Mesendoderm (in vitro differentiated cells): Measurements from ENCODE around the gene GP5.
A peak's percentile ranks its signal among the peaks of the same experiment; 100 is the strongest.

Source experiments
- DNase-seq: peaks from one replicate; pipeline ENCODE4 v3.0.0; 2013
- H2AK5ac ChIP-seq: 2 replicates; pipeline ENCODE4 v1.6.1; 2013; ENCODE audit warnings: low read length, inconsistent platforms
- H2BK120ac ChIP-seq: 2 replicates; pipeline ENCODE4 v1.6.1; 2013; ENCODE audit warnings: low read depth, mild to moderate bottlenecking, low read length, moderate library complexity, mixed read lengths
- H2BK15ac ChIP-seq: replicated peaks from 2 replicates; pipeline ENCODE4 v1.6.1; 2013; ENCODE audit warnings: low read depth, mild to moderate bottlenecking, moderate library complexity
- H2BK5ac ChIP-seq: 2 replicates; pipeline ENCODE4 v1.6.1; 2013; ENCODE audit warnings: low read length, inconsistent platforms
- H3K18ac ChIP-seq: 2 replicates; pipeline ENCODE4 v1.6.1; 2013; ENCODE audit warnings: mild to moderate bottlenecking, low read length, mixed read lengths
- H3K23ac ChIP-seq: one replicate; pipeline ENCODE4 v1.6.1; 2013; ENCODE audit warnings: low read length
- H3K27ac ChIP-seq: 2 replicates; pipeline ENCODE4 v1.5.1; 2013; ENCODE audit warnings: low read depth, mild to moderate bottlenecking, inconsistent platforms, low read length, moderate library complexity
- H3K27me3 ChIP-seq: 2 replicates; pipeline ENCODE4 v1.6.1; 2013; ENCODE audit warnings: low read length, control low read depth, mild to moderate bottlenecking, inconsistent platforms; ENCODE audit not compliant: insufficient read depth, poor library complexity
- H3K36me3 ChIP-seq: 2 replicates; pipeline ENCODE4 v1.6.1; 2013; ENCODE audit warnings: low read length, inconsistent platforms; ENCODE audit not compliant: control insufficient read depth, insufficient read depth
- H3K4ac ChIP-seq: one replicate; pipeline ENCODE4 v1.6.1; 2013; ENCODE audit warnings: low read depth, mild to moderate bottlenecking, low read length, moderate library complexity
- H3K4me1 ChIP-seq: 2 replicates; pipeline ENCODE4 v1.6.1; 2013; ENCODE audit warnings: low read depth, low read length, inconsistent platforms; ENCODE audit not compliant: control insufficient read depth
- H3K4me2 ChIP-seq: 2 replicates; pipeline ENCODE4 v1.6.1; 2013; ENCODE audit warnings: low read length
- H3K4me3 ChIP-seq: 2 replicates; pipeline ENCODE4 v1.5.1; 2013; ENCODE audit warnings: mild to moderate bottlenecking, low read length
- H3K56ac ChIP-seq: one replicate; pipeline ENCODE4 v1.6.1; 2013; ENCODE audit warnings: low read length
- H3K79me1 ChIP-seq: 2 replicates; pipeline ENCODE4 v1.6.1; 2013; ENCODE audit warnings: low read length, inconsistent platforms
- H3K79me2 ChIP-seq: 2 replicates; pipeline ENCODE4 v1.6.1; 2013; ENCODE audit warnings: mild to moderate bottlenecking, low read length; ENCODE audit not compliant: control insufficient read depth, insufficient read depth
- H3K9ac ChIP-seq: 2 replicates; pipeline ENCODE4 v1.6.1; 2013; ENCODE audit warnings: low read length, inconsistent platforms
- H4K5ac ChIP-seq: one replicate; pipeline ENCODE4 v1.6.1; 2013; ENCODE audit warnings: low read length
- H4K8ac ChIP-seq: one replicate; pipeline ENCODE4 v1.6.1; 2013; ENCODE audit warnings: low read depth, mild to moderate bottlenecking, control low read depth, low read length, moderate library complexity
- WGBS: extraction: QIAGEN DNeasy Blood & Tissue Kit; methylation state at CpG from one replicate; pipeline ENCODE4 v1.1.7; 2013; ENCODE audit warnings: low lambda C conversion rate, missing lambda C conversion rate; ENCODE audit not compliant: insufficient coverage; ENCODE audit errors: extremely low coverage; 5-methylcytosine and 5-hydroxymethylcytosine counted together

GP5 gene

DNA sequence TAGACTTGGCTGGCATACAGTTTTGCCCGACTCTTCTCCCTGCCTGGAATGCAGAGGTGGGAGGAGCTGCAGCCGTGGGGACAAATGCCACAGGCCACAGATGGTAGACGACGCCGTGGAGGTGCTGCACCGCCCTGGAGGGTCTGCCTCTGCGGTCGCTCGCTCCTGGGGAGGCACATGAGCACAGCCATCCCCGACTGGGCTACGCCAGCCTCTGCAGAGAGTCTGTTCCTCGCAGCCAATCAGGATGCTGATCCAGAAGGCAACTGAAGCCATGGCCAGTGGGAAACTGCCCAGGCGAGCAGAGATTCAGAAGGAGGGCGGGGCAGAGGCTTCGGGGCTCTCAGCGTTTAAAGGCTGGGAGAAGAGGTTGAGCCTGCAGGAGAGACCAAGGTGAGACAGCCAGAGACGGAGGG lies 17.6 kb downstream of the GP5 start:
- no peaks in the 10 kb centered on the region for H3K27me3 ChIP-seq
- H4K8ac ChIP-seq = no peak overlapping the region
- no peak overlapping the region for H2BK120ac ChIP-seq
- H3K27ac ChIP-seq = no peak overlapping the region
- no peak overlapping the region for H3K56ac ChIP-seq
- H3K4me2 ChIP-seq = no peak overlapping the region
- no peaks in the 10 kb centered on the region for H3K79me2 ChIP-seq
- H2AK5ac ChIP-seq = no peak overlapping the region
- H3K18ac ChIP-seq = no peak overlapping the region
- WGBS = no CpG with 5 or more reads among the region's 17 CpGs
- H3K4me3 ChIP-seq = no peak overlapping the region
- no peak overlapping the region for H4K5ac ChIP-seq
- H3K79me1 ChIP-seq = no peaks in the 10 kb centered on the region
- no peak overlapping the region for H3K9ac ChIP-seq
- peaks cover 5% of the 10 kb centered on the region for H3K4me1 ChIP-seq
- H3K36me3 ChIP-seq = no peaks in the 10 kb centered on the region
- H2BK15ac ChIP-seq = no peak overlapping the region
- no peak overlapping the region for H3K4ac ChIP-seq
- DNase-seq = no peak
- no peak overlapping the region for H2BK5ac ChIP-seq
- H3K23ac ChIP-seq = no peak overlapping the region

DNA sequence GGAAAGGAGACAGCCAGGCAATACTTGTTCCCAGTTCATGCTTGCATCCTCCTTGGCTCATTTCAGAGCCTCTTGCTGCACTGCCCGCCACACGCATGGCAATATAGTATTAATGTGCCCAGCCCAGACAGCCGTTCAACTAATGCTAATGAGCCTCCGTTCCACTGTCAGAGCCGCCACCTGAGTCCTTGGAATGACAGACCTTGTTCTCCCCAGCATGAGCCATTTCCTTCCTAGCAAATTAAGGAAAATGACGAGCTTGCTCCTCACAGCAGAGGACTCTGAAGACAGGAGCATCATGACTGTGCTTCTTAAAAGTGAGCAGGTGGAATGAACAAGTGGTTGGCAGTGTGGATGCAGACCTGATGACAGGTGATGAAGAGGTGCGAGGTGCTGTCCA lies 18.7 kb downstream of the GP5 start:
- Histone ChIP-seq H3K4me1 (peaks cover 9% of the 10 kb centered on the region), H3K56ac (no peak overlapping the region), H2AK5ac (no peak overlapping the region), H3K4me2 (no peak overlapping the region), H2BK5ac (no peak overlapping the region), H4K8ac (no peak overlapping the region), H3K4me3 (no peak overlapping the region), H3K36me3 (no peaks in the 10 kb centered on the region), H3K79me1 (no peaks in the 10 kb centered on the region), H3K27ac (no peak overlapping the region), H4K5ac (no peak overlapping the region), H3K4ac (no peak overlapping the region), H2BK15ac (no peak overlapping the region), H3K79me2 (no peaks in the 10 kb centered on the region), H3K9ac (no peak overlapping the region), H3K18ac (no peak overlapping the region), H2BK120ac (no peak overlapping the region), H3K27me3 (no peaks in the 10 kb centered on the region), H3K23ac (no peak overlapping the region)
- WGBS = no CpG with 5 or more reads among the region's 7 CpGs
- DNase-seq = no peak

DNA sequence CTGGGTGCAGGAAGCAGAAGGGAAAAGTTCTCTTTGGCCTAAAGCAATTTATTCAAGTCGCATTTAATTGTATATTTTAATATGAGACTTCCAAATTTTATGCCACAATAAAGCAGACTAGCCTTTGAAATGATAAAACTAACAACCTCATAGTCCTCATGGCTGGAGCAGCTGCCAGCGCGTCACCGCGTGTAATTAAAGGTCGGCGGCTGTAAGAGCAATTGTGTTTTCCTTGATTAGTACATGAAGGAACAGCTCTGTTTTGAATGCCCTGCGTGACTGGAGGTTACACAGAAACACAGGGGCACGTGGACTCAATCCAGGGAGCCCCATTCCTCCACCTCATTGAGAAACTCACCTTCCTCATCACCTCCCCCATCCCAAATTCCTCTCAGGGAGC lies 19.4 kb downstream of the GP5 start:
- Histone ChIP-seq H3K4ac (no peak overlapping the region), H4K5ac (no peak overlapping the region), H3K4me2 (no peak overlapping the region), H3K23ac (no peak overlapping the region), H2BK5ac (no peak overlapping the region), H4K8ac (no peak overlapping the region), H3K36me3 (no peaks in the 10 kb centered on the region), H3K9ac (no peak overlapping the region), H2BK120ac (no peak overlapping the region), H3K4me3 (no peak overlapping the region), H2AK5ac (no peak overlapping the region), H3K27me3 (no peaks in the 10 kb centered on the region), H3K79me1 (no peaks in the 10 kb centered on the region), H3K4me1 (peaks cover 9% of the 10 kb centered on the region), H3K27ac (no peak overlapping the region), H3K56ac (no peak overlapping the region), H3K79me2 (no peaks in the 10 kb centered on the region), H2BK15ac (no peak overlapping the region), H3K18ac (no peak overlapping the region)
- no peak for DNase-seq
- whole genome bisulfite sequencing = no CpG with 5 or more reads among the region's 9 CpGs

DNA sequence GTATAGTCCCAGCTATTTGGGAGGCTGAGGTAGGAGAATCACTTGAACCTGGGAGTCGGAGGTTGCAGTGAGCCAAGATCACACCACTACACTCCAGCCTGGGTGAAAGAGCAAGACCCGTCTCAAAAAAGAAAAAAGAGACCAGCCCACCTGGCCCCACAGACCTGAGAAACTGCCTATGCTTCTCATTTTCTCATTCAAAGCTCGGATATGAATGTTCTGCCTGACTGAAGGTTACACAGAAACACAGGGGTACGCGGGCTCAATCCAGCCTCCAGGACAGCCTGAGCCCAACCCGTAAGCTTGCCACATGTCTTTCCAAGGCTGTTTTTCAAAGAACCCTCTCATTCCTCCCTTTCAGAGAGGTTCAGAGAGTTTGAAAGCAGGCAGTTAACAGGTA lies 19.8 kb downstream of the GP5 start:
- Histone ChIP-seq H3K36me3 (no peaks in the 10 kb centered on the region), H3K79me1 (no peaks in the 10 kb centered on the region), H3K27me3 (no peaks in the 10 kb centered on the region), H3K4me2 (no peak overlapping the region), H3K4me1 (peaks cover 9% of the 10 kb centered on the region), H2BK5ac (no peak overlapping the region), H2BK120ac (no peak overlapping the region), H2AK5ac (no peak overlapping the region), H4K5ac (no peak overlapping the region), H3K79me2 (no peaks in the 10 kb centered on the region), H3K9ac (no peak overlapping the region), H3K4ac (no peak overlapping the region), H4K8ac (no peak overlapping the region), H2BK15ac (no peak overlapping the region), H3K27ac (no peak overlapping the region), H3K23ac (no peak overlapping the region), H3K56ac (no peak overlapping the region), H3K4me3 (no peak overlapping the region), H3K18ac (no peak overlapping the region)
- DNase-seq = no peak
- no CpG with 5 or more reads among the region's 6 CpGs for WGBS

DNA sequence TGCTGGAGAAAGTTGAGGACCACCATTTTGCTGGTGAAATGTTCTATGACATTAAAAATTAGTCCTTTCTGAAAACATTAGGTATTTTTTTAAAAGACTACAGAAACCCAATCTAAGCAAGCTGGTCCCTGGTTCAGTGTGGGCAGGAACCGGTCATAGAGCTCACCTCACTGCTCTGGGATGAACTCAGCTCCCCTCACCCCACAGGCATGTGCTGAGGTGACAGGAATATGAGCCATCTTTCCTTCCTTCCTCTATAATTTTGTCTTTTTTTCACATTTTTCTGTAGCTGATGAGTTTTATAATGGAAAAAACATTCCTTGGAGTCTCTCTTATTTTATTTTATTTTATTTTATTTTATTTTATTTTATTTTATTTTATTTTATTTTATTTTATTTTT lies 21.4 kb downstream of the GP5 start:
- Histone ChIP-seq H3K4me2 (no peak overlapping the region), H3K4me1 (peaks cover 8% of the 10 kb centered on the region), H2BK5ac (no peak overlapping the region), H3K23ac (no peak overlapping the region), H3K27me3 (no peaks in the 10 kb centered on the region), H2AK5ac (no peak overlapping the region), H3K4me3 (no peak overlapping the region), H3K27ac (no peak overlapping the region), H3K18ac (no peak overlapping the region), H3K4ac (no peak overlapping the region), H2BK15ac (no peak overlapping the region), H2BK120ac (no peak overlapping the region), H4K5ac (no peak overlapping the region), H3K79me2 (no peaks in the 10 kb centered on the region), H3K36me3 (no peaks in the 10 kb centered on the region), H3K79me1 (no peaks in the 10 kb centered on the region), H4K8ac (no peak overlapping the region), H3K56ac (no peak overlapping the region), H3K9ac (no peak overlapping the region)
- no CpG with 5 or more reads among the region's 1 CpG for WGBS
- DNase-seq = no peak

DNA sequence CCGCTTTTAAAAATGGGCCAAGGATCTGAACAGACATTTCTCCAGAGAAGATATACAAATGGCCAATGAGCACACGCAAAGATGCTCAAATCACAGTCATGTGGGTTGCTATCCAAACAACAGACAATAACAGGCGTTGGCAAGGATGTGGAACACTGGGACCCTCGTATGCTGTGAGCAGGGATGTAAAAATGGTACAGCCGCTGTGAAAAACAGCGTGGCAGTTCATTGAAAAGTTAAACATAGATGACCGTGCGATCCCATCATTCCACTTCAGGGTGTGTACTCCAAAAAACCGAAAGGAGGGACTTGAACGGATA lies 22.9 kb downstream of the GP5 start:
- Histone ChIP-seq H3K4me1 (peaks cover 4% of the 10 kb centered on the region), H2BK5ac (no peak overlapping the region), H3K23ac (no peak overlapping the region), H3K79me2 (no peaks in the 10 kb centered on the region), H3K27ac (no peak overlapping the region), H3K9ac (no peak overlapping the region), H3K56ac (no peak overlapping the region), H3K27me3 (no peaks in the 10 kb centered on the region), H4K5ac (no peak overlapping the region), H4K8ac (no peak overlapping the region), H3K4me3 (no peak overlapping the region), H2BK15ac (no peak overlapping the region), H3K4ac (no peak overlapping the region), H3K4me2 (no peak overlapping the region), H3K79me1 (no peaks in the 10 kb centered on the region), H2AK5ac (no peak overlapping the region), H3K18ac (no peak overlapping the region), H3K36me3 (no peaks in the 10 kb centered on the region), H2BK120ac (no peak overlapping the region)
- peak; percentile 30 for DNase-seq
- no CpG with 5 or more reads among the region's 10 CpGs for WGBS
